Dedifferentiated amniotic fluid mesenchymal stem cell (primary cell): ENCODE measurements around the gene TMEFF2.

Experiments
- DNase-seq: peaks from one replicate; pipeline ENCODE4 v3.0.0-alpha.2; 2016; ENCODE audit errors: extremely low spot score

TMEFF2 gene

DNA sequence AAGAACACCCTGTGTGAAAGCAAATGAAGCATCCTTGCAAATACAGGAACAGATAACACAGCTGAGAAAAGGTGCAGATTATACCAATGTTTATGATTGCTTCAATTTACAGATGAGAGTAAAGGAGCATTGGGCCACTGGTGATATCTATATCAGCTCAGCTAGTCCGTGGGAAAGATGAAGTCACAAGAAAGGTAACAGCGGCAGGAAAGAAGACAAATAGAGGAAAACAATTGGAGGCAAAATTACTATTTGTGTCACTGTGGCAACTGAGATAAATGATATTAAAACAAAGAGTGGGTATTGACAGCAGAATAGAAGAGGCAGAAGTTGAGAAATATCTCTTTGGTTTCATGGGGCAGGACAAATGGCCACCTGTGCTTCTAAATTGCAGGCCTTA, 226.6 kb downstream of the TMEFF2 start:
- DNase-seq, result no peak

DNA sequence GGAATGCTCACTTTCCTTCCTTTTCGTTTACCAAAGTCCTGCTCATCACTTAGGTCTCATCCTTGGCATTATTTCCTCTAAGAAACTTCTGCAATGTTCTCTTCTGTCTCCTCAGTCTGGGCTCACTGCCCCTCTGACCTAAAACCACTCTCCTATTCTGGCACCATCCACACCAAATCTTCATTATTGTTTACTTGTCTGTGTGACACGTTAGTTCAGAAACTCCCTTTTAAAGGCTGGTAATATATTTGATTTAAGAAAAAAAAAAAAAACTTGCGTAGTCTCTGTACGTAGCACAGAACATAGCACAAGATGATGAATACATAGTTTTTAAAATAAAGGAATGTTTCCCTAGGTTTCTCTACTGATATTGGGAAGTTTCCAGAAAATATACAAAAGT, 229.0 kb downstream of the TMEFF2 start:
- no peak for DNase-seq

DNA sequence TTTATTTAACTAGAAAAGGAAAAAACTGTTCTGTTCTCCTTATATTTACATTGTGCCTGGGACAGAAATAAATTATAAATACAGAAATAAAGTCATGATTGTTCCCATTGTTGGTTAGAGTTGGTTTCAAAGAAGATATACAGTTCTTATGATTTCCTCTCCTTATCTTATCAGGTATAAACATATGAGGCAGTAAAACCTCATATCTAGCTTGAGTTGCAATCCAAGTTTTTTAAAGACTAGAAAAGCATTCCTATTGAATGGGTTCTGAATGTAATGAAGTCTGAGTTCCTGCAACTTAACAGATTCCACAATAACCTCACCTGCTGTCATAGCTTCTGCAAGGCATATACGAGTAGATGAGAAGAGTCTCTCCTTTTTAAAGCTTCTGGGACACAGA, 233.2 kb downstream of the TMEFF2 start:
- DNase-seq, result no peak

DNA sequence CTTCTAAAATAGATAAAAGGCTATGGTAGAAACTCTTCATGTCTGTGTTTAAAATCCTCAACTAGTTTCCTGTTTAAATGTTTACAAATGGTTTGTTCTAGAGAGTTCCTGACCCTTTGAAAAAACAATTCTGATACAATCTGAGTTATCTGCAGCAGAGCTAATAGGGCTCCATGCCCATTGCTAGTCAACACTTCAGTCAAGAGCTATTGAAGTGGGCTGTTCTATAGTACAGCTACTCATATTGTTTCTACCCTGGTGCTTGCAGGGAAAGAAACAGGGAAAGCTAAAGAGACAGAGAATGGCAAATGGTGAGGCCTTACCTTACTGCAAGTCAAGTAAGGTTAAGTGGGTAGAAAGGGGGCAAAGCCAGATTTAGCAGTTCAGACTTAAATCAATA, 235.5 kb downstream of the TMEFF2 start:
- no peak for DNase-seq

DNA sequence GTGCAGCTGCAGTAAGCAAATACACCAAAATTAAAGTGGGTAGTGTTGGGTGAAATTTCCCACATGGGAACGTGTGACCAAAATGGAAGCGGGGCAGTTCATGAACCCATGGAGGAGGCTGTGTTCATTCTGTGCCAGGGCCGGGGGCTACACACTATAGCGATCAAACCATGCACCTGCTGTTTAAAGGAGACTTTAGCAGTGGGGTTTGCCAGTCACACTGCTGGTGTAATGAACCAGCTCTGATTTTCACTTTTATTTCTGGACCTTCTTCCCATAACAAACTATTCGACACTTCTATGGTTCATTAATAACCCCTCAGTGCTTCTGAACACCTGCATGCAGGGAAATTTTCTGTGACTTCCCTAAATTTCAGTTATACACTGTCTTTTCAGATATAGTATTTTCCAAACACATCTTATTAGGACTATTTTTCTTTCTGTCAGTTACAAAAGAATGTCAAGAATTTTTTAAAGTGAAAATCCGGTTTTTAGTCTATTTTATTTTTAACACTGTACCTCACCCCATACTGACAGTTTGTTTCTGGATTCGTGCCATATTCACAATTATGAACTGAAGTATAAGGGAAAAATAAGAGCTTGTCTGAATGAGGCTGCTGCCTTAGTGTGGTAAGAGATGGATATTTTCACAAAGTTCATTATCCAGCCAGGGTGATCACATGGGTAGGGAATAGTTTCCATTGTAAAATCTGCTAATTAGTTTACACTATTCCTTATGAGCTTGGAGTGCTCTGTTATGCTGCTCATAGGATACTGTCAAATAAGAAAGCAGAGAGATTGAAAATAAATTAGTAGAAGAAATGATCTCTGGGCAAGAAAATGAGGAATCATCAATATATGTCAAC, 236.5 kb downstream of the TMEFF2 start:
- DNase-seq, result no peak

DNA sequence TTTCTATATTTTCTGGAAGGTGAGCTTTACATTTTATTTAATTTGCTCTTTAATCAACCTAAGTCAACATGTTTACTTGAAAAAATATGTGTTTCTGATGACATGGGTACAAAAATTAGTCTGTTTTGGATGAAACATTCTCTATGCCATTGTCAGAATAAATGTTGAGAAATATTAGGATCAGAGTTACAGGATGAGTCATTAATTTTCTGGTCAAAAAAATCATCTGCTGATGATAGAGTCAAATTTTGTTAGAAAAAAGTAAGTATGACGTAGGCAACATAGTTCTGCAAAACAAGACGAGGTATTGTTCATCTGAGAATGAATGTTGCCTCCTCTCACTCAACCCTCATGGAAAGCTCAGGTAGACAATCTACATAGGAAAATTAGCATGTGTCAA, 240.3 kb downstream of the TMEFF2 start:
- DNase-seq, result no peak

DNA sequence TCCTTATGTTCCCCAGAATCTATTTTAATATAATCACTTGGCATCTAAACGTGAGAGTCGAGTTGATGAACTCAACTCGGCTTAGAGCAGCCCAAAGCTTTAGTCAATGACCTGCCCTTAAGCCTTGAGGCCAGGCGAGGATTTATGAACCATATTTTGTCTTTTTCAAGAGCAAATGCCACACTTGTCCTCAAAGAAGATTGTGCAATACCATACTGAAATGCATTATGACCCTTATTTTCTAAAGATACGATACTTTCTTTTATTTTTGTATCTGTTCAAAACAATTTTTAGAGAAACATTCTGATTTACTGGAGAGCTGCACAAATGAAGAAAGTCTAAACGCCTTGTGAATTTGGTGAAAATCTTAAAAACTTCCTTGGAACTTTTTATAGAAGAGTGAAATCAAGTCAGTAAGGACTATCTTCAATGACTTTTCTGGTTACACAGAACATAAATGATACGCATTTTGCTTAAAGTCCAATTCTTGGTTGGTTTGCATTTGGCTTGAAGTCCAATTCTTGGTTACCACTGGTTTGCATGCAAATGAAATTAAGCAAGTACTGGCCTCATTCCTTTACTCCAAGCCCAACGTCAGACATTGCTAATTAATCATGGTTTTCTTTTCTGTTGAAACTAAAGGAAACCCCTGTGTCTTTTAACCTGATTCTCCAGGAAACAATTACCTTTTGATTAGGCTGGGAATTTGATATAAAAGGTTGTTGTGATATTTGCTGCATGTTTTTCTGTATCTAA, 242.0 kb downstream of the TMEFF2 start:
- no peak for DNase-seq

DNA sequence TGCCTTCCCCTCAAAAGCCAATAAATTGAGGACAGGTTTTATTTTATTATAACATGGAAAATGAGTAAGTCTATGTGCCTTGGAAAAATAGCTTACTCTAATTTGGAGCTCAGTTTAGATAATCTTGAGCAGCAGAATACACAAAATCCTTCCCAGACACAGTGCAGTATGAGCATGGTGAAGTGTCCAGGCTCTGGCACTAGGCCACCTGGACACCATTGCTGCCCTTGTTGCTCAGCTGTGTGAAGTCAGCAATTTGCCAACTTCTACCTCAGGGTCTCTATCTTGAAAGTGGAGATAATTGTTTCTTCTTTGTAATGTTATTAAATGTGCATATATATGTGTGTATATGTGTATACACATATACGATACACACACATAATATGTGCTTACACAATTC, 242.9 kb downstream of the TMEFF2 start:
- no peak for DNase-seq

DNA sequence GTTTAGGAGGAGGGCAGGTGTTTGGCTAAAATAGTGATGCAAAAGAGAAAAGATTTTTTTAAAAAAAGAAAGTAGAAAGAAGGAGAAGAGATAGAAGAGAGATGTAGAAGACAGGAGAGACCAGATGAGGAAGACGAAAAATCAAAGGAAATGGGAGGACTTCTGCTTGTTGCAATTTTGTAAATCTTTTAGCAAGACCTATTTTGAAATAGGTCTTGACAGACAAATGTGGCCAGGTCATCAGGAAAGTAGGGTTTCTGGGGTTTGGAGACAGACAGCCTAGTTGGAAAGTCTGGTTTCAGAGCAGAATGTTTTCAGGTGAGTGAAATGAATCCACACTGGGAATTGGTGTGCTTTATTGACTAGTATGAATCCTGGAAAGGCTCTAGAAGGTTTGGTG, 243.4 kb downstream of the TMEFF2 start:
- DNase-seq, result no peak

DNA sequence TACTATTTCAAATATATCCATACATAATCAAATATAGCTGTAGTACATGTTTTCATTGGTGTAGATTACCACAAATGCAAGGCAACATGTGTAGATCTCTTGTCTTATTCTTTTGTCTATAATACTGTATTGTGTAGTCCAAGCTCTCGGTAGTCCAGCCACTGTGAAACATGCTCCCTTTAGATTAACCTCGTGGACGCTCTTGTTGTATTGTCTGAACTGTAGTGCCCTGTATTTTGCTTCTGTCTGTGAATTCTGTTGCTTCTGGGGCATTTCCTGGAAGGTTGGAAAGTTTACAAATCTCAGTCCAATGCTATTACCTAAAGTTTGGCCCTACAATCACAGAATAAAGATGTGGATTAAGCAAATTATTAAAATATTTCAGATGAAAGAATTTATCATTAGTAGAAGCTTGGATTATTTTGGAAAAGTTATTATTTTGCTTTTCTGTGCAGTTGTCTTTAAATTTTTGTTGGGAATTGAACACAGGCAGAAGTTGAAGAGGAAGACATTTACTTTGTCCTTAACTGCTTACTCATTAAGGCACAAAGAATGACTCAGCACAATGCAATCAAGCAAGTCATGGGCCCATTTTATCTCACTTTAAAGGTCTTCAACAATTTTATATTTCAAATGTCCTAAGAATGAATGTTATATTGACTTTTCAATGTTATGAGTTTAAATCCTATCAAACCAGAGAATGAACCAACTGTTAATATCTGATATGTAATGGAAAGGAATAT, 244.4 kb downstream of the TMEFF2 start:
- no peak for DNase-seq

DNA sequence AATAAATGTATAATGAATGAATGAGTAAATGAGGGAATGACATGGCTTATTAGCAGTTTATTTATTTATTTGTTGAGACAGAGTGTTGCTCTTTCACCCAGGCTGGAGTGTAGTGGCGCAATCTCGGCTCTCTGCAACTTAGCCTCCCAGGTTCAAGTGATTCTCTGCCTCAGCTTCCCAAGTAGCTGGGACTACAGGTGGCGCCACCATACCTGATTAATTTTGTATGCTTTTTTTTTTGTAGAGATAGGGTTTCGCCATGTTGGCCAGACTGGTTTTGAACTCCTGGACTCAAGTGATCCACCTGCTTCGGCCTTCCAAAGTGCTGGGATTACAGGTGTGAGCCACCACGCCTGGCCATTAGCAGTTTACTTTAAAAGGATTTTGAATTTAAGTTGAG, 247.5 kb downstream of the TMEFF2 start:
- DNase-seq, result no peak

DNA sequence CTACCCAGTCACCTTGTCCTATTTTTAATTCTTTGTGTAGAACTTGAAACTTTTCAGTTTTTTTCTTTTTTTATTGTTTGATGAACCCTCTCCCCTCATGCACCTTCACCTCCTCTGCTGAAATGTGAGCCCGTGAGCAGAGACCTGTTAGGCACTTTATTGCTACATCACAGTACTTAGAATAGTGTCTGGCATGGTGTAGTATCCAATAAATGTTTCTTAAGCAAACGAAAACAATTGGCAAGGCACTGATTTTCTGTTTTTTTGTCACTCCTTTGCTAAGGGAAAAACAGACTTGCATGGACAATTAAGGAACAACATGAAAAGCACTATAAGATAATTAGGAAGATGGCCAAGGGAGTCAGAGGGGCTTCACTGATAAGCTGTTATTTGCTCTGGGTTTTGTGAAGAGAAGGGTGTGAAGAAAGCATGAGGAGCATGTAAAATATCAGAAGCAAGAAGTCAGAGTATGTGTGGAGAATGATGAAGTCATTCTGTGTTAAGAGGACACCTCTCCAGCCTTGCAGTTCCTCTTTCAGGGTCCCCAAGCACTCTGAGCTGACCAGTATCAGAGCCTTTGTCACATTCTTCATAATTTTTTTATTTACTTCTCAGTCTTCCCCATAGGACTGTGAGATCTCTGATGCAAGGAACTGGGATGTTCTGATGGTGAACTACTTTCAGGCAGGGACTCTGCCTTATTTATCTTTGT, 248.1 kb downstream of the TMEFF2 start:
- no peak for DNase-seq

DNA sequence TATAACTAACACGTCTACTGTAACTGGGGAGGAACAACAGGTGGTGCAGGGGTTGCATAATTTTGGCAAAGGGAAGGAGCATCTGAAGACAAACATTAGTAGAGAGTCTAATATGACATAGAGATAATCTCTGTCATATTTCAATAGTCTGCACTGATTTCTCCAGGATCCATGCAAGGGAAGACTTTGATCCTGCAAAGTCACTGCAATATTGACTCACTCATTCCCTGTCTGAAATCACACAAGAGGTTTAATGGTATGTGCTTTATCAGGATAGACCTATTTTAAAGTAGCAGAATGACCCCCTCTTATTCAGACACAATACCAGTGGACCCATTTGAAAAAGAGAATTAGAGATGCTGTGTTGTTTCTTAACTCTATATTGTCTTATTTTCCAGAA, 249.1 kb downstream of the TMEFF2 start:
- no peak for DNase-seq

DNA sequence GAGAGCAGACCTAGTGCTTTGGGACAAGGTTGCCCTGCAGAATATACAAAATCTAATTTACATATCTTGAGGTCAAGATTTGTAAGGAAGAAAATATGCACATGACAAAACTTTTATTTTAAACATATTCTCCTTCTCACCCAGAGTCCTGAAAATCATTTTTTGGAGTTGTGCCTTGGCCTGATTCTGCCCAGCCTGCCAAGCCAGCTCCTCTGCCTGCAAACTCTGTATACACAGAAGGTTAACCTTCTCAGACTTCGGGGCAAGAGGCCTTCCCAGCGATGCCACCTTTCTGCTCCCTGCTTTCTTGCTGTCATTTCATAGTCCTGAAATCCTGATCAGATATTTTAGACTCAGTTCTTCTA, 252.0 kb downstream of the TMEFF2 start:
- DNase-seq, result no peak

DNA sequence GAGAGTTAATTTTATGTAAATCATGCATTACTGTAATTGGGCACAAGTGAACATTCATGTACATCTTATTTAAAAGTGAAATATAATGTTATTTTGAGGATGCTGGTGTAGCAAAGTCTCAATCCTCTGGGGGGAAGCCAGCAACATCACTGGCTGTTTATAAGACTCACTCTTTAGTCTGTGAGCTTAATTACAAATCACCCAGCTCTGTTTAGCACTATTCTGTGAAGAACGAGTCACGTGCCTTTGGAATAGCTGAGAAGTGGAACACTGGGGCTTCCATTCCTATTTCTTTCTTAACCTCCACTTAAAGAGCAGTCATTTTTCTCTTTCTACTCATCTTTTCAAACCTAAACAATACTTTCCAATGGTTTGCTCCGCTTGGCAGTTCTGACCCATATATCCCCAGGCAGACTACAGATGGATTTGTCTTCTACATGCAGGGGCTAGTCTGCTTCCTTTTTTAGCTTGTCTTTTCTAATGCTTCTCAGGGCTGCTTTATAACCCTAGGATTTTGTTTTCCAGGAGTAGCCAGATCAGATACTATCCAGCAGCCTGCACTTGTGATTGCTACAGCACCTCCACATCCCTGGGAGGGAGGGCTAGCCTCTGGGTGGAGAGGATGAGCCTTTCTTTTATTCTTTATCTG, 252.5 kb downstream of the TMEFF2 start:
- DNase-seq, result no peak

DNA sequence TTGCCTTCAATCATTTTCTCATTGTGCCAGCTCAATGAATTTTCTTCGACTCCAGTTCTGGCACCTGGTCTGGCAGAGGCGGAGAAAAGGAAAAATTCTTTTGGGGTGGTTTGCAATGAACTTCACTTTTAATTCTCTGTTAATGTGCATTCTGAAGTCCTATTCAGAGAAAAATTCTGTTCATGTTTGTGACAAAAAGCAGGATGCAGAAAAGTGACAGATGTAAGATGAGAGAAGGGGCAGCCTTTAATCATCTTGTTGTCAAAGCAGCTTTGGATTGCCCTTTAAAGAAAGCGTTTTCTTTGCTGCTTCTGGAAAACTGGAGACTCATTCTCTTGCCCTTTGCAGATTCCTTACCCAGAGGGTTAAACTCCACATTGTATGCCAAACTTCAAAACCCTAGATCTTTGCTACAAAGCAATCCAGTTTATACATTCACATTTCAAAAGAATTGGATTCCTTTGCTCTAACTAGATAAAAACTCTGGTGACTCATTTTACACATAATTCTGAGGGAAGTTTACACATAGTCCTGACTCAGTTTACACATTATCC, 253.3 kb downstream of the TMEFF2 start:
- no peak for DNase-seq

DNA sequence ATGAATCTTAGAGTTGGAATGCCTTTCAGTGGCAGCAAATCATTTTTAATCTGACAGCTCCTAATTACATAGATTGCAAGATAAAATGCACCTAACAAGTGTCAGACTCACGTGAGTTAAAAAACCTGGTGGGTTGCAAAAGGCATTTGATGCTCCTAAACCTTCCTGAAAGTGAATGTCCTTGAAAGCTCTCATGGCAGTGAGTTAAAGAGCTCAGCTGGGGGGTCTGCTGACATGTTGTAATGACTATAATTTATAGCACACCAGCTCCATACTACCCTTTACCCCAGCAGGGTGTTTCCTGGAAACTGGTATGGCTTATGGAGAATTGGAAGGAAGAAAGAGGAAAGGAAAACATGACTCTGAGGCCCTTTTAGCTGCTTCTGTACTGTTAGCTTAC, 256.0 kb downstream of the TMEFF2 start:
- no peak for DNase-seq

DNA sequence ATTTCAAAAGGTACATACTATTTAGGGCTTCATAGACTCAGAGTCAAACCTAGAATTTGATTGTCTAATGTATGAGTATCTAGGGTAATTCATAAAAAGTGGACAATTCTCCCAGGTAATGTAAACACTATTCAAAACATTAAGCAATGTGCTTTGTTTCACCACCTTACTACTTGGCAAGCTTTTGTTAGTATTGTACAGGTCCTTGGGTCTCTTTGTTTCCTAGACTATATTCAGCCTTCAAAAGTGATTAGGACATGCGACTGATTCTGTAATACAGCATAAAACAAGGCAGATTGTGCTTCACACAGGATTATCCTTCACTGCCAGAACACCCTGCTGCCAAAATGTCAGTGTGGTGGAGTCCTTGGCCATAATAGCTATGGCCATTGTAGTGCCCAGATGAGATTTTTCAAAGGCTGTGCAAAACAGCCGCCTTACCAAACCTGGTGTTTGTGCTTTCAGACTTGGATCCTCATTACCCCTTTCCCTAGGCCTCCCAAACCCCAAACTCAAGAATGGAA, 257.8 kb downstream of the TMEFF2 start:
- DNase-seq, result no peak

DNA sequence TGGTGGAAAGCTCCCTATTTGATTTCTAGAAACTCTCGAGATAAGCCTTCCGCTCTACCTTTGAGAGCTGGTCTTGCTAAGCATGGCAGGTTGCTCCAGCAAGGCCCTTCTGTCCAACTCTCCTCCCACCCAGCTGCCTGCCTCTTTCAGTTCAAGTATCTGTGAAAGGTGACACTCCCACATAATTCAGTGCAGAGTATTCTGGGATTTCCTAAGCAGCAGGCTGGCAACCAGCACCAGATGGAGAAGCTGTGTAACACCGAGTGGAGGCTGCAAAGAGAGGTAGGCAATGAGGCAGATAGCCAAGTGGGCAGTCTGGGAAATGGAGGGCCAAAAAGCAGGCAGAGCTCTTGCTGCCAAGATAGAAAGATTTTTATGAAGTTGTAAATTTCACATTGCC, 259.5 kb downstream of the TMEFF2 start:
- no peak for DNase-seq

DNA sequence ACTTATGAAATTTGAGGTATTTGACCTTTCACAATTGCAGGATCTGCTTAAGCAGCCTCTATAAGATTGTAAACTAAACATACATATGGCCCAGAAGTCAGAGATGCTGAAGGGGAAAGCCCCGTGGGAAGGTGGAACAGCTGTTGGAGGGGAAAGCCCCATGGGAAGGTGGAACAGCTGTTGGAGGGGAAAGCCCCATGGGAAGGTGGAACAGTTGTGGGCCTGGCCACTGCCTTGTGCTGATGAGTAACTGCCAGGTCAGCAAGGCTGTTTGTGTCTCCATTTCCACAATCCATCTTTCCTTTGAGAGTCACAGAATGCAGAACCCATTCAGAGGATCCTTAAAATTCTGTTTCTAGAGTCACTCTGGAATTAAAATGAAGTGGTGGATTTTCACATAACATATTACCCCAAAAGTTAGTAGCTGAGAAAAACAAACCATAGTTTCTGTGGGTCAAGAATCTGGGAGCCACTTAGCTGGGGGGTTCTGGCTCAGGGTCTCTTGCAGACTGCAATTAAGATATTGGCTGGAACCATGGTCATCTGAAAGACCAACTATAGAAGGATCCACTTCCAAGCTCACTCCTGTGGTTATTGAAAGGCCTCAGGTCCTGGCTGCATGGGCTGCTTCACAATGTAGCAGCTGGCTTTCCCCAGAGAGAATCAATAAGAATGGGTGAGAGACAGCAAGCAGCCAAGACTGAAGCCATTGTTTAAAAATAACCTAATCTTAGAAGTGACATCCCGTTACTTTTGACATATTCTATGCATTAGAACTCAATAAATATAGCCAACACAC, 261.2 kb downstream of the TMEFF2 start:
- DNase-seq, result no peak
